Effector memory CD4-positive, alpha-beta T cell (primary cell): ENCODE measurements around the gene DNM3.
"Not testable (repeated sequence)": the region's sequence is repeated elsewhere in the genome, so short reads cannot be mapped to it uniquely, and the experiment has no call there.

Source experiments
- DNase-seq, 3 donors: peaks; one replicate each; pipeline ENCODE4 v3.0.0-alpha.2; 2020
- H3K27ac ChIP-seq: 2 replicates; pipeline ENCODE4 v1.7.0; 2013; ENCODE audit warnings: mild to moderate bottlenecking, low read length, moderate library complexity; ENCODE audit not compliant: insufficient read depth, poor library complexity, severe bottlenecking
- H3K27me3 ChIP-seq: replicated peaks from 2 replicates; pipeline ENCODE4 v1.7.0; 2013; ENCODE audit warnings: mild to moderate bottlenecking, low read length; ENCODE audit not compliant: insufficient read depth, control insufficient read depth, poor library complexity, severe bottlenecking
- H3K36me3 ChIP-seq: 2 replicates; pipeline ENCODE4 v1.7.0; 2013; ENCODE audit warnings: mild to moderate bottlenecking, low read length, moderate library complexity; ENCODE audit not compliant: control insufficient read depth, insufficient read depth
- H3K4me1 ChIP-seq: 2 replicates; pipeline ENCODE4 v1.7.0; 2013; ENCODE audit warnings: low read length, mild to moderate bottlenecking; ENCODE audit not compliant: control insufficient read depth, insufficient read depth, poor library complexity, severe bottlenecking
- H3K4me3 ChIP-seq: 2 replicates; pipeline ENCODE4 v1.7.0; 2013; ENCODE audit warnings: low read length, low read depth, mild to moderate bottlenecking; ENCODE audit not compliant: insufficient read depth, poor library complexity, severe bottlenecking
- H3K9me3 ChIP-seq: 2 replicates; pipeline ENCODE4 v1.7.0; 2013; ENCODE audit warnings: mild to moderate bottlenecking, low read length, moderate library complexity; ENCODE audit not compliant: control insufficient read depth

Gene DNM3

GRCh38 chr1:172425339-172425738 lies 584.0 kb downstream of the DNM3 start:
- peaks cover 9% of the 10 kb centered on the region for H3K4me1 ChIP-seq
- no peak for DNase-seq
- no peak overlapping the region for H3K4me3 ChIP-seq
- no peaks in the 10 kb centered on the region for H3K27me3 ChIP-seq
- no peak overlapping the region for H3K27ac ChIP-seq
- no peaks in the 10 kb centered on the region for H3K36me3 ChIP-seq
- no peaks in the 10 kb centered on the region for H3K9me3 ChIP-seq

GRCh38 chr1:172427191-172427590 lies 585.9 kb downstream of the DNM3 start:
- peaks cover 17% of the 10 kb centered on the region for H3K4me1 ChIP-seq

GRCh38 chr1:172429331-172430127 lies 588.2 kb downstream of the DNM3 start:
- no peaks in the 10 kb centered on the region for H3K36me3 ChIP-seq

More at GRCh38 chr1:172427191-172427590, 585.9 kb downstream of the DNM3 start:
- Histone ChIP-seq H3K27ac (peak overlapping the region; percentile 1), H3K36me3 (no peaks in the 10 kb centered on the region), H3K27me3 (no peaks in the 10 kb centered on the region), H3K4me3 (peak overlapping the region; percentile 8), H3K9me3 (no peaks in the 10 kb centered on the region)
- no peak for DNase-seq

GRCh38 chr1:172430128-172430454 lies 588.8 kb downstream of the DNM3 start:
- no peaks in the 10 kb centered on the region for H3K36me3 ChIP-seq
- H3K27me3 ChIP-seq = no peaks in the 10 kb centered on the region
- H3K4me3 ChIP-seq = no peak overlapping the region
- no peak for DNase-seq
- H3K27ac ChIP-seq = no peak overlapping the region
- H3K4me1 ChIP-seq = peaks cover 17% of the 10 kb centered on the region
- no peaks in the 10 kb centered on the region for H3K9me3 ChIP-seq

More at GRCh38 chr1:172429331-172430127, 588.2 kb downstream of the DNM3 start:
- H3K4me1 ChIP-seq = peaks cover 17% of the 10 kb centered on the region
- peak in 1 of 3 donors; percentile 11 for DNase-seq
- H3K9me3 ChIP-seq = no peaks in the 10 kb centered on the region
- H3K4me3 ChIP-seq = no peak overlapping the region
- H3K27me3 ChIP-seq = no peaks in the 10 kb centered on the region
- no peak overlapping the region for H3K27ac ChIP-seq

- no peak overlapping the region for H3K27ac ChIP-seq
Measured at GRCh38 chr1:172431204-172431603, 589.9 kb downstream of the DNM3 start.

GRCh38 chr1:172431721-172432192 lies 590.5 kb downstream of the DNM3 start:
- H3K27me3 ChIP-seq = no peaks in the 10 kb centered on the region
- peaks cover 13% of the 10 kb centered on the region for H3K4me1 ChIP-seq
- H3K4me3 ChIP-seq = no peak overlapping the region
- no peak for DNase-seq
- no peaks in the 10 kb centered on the region for H3K36me3 ChIP-seq
- H3K9me3 ChIP-seq = no peaks in the 10 kb centered on the region
- peak overlapping the region; percentile 21 for H3K27ac ChIP-seq

More at GRCh38 chr1:172431204-172431603, 589.9 kb downstream of the DNM3 start:
- H3K27me3 ChIP-seq = no peaks in the 10 kb centered on the region
- H3K9me3 ChIP-seq = no peaks in the 10 kb centered on the region
- H3K36me3 ChIP-seq = no peaks in the 10 kb centered on the region
- H3K4me1 ChIP-seq = peaks cover 17% of the 10 kb centered on the region
- DNase-seq = no peak
- no peak overlapping the region for H3K4me3 ChIP-seq

- not testable (repeated sequence) for H3K9me3 ChIP-seq, H3K4me3 ChIP-seq, H3K27ac ChIP-seq, H3K36me3 ChIP-seq, DNase-seq, H3K27me3 ChIP-seq, H3K4me1 ChIP-seq
Measured at GRCh38 chr1:172437183-172437582, 595.9 kb downstream of the DNM3 start.

- no peak overlapping the region for H3K4me3 ChIP-seq
- no peaks in the 10 kb centered on the region for H3K27me3 ChIP-seq
- H3K4me1 ChIP-seq = peaks cover 5% of the 10 kb centered on the region
- H3K9me3 ChIP-seq = no peaks in the 10 kb centered on the region
- H3K36me3 ChIP-seq = no peaks in the 10 kb centered on the region
- DNase-seq = no peak
- H3K27ac ChIP-seq = no peak overlapping the region
Measured at GRCh38 chr1:172442404-172442803, 601.1 kb downstream of the DNM3 start.

GRCh38 chr1:172442843-172443565 lies 601.7 kb downstream of the DNM3 start:
- Histone ChIP-seq H3K36me3 (no peaks in the 10 kb centered on the region), H3K4me3 (peak overlapping the region; percentile 88), H3K27me3 (no peaks in the 10 kb centered on the region), H3K9me3 (no peaks in the 10 kb centered on the region), H3K4me1 (peaks cover 5% of the 10 kb centered on the region), H3K27ac (peak overlapping the region; percentile 76)
- DNase-seq = no peak
